ENCODE results near the gene CARD19.
A peak's percentile ranks its signal among the peaks of the same experiment; 100 is the strongest.

DNA sequence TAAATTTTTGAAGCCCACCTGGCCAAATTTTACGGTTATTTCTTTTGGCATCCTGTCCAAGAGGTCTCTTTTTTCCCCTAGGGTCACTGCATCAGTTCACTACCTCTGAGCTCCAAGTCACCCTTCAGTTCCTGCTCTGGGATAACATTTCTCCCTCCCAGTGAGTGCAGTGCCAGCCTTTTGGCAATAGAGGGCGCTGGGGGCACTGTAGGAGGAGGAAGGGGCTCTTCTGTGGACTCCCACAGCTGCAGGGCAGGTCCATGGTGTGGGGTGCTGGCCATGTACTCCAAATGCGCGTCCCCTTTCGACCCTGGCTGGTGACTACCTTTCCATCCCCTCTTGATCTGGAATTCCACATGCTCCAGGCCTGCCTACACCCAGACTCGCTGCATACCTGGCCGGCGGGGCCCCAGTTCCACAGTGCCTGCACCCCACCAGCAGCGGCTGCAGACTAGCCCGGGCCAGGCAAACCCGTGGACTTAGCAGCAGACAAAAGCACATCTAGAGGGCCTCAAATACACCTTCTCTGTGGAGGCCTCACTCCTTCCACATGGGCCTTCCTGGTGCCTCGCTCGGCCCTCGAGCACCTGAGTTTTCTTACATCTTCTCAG, 58.4 kb downstream of the CARD19 start:
- TF ChIP-seq, protein P1, sequence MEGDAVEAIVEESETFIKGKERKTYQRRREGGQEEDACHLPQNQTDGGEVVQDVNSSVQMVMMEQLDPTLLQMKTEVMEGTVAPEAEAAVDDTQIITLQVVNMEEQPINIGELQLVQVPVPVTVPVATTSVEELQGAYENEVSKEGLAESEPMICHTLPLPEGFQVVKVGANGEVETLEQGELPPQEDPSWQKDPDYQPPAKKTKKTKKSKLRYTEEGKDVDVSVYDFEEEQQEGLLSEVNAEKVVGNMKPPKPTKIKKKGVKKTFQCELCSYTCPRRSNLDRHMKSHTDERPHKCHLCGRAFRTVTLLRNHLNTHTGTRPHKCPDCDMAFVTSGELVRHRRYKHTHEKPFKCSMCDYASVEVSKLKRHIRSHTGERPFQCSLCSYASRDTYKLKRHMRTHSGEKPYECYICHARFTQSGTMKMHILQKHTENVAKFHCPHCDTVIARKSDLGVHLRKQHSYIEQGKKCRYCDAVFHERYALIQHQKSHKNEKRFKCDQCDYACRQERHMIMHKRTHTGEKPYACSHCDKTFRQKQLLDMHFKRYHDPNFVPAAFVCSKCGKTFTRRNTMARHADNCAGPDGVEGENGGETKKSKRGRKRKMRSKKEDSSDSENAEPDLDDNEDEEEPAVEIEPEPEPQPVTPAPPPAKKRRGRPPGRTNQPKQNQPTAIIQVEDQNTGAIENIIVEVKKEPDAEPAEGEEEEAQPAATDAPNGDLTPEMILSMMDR (IDR thresholded peaks at IDR 0.05): peak in 2 of 4 experiments; percentile 22 to 25
- no peak for TF ChIP-seq POLR2A (IDR thresholded peaks at IDR 0.05)
